Ovary (tissue), 9 donors: Measurements from ENCODE around the gene CD209. TPM values are rescaled to one million over a fixed set of nuclear protein-coding genes. Genes with fewer than 3 reads are reported as not detected.

Source experiments
- DNase-seq, 5 donors: peaks; one replicate each; pipeline ENCODE4 v3.0.0-alpha.2; 2019 to 2020
- H3K27ac ChIP-seq, 2 donors: fragments of 200-600 bp; one replicate each; pipeline versions ENCODE4 v1.5.1 to v1.8.0; 2019 to 2022
- H3K27me3 ChIP-seq: fragments of 200-600 bp; one replicate; pipeline ENCODE4 v1.8.0; 2022
- H3K36me3 ChIP-seq: fragments of 200-600 bp; sonication (generic); one replicate; pipeline ENCODE4 v1.5.1; 2019
- H3K4me1 ChIP-seq: one replicate; pipeline ENCODE4 v1.8.1; 2013; ENCODE audit warnings: mild to moderate bottlenecking, moderate library complexity; ENCODE audit not compliant: insufficient read depth
- H3K4me3 ChIP-seq: fragments of 200-600 bp; sonication (generic); one replicate; pipeline ENCODE4 v1.5.1; 2017
- H3K9me3 ChIP-seq, 2 donors: fragments of 200-600 bp in 1 of 2; sonication (generic) in 1 of 2; one replicate each; pipeline versions ENCODE4 v1.5.1 to v1.8.1; 2013 to 2019; ENCODE audit warnings: mild to moderate bottlenecking in 1 of 2, moderate library complexity in 1 of 2
- CTCF ChIP-seq, 3 donors: fragments of 450-650 bp in 2 of 3; fragments of 200-600 bp in 1 of 3; IDR thresholded peaks; one replicate each; pipeline versions ENCODE4 v1.5.1 to v1.8.0; 2016 to 2022; ENCODE audit warnings: antibody characterized with exemption in 3 of 3, mild to moderate bottlenecking in 1 of 3
- EP300 ChIP-seq: sonication (generic); formaldehyde crosslinking; IDR thresholded peaks from one replicate; pipeline ENCODE4 v1.6.1; 2017; ENCODE audit warnings: antibody characterized with exemption
- POLR2A ChIP-seq: fragments of 450-650 bp; IDR thresholded peaks from one replicate; pipeline ENCODE4 v1.6.1; 2017; ENCODE audit warnings: antibody characterized with exemption, mild to moderate bottlenecking, moderate library complexity
- WGBS, 3 donors: extraction: QIAGEN DNeasy Blood & Tissue Kit in 1 of 3; methylation state at CpG; one replicate each; pipeline versions ENCODE4 v1.1.5 to v1.1.7; 2013 to 2017; 5-methylcytosine and 5-hydroxymethylcytosine counted together
- intact Hi-C, 4 donors: fragments of 100-400 bp; cut with DNase I; formaldehyde crosslinking; loops; one replicate each; pipeline versions ENCODE4 v1.11.0 to v1.15.1; 2022 to 2023
- polyA plus RNA-seq, 2 donors: library from polyadenylated mRNA; stranded (reverse); fragments of 200-250 nt in 1 of 2; fragments of 350-450 nt in 1 of 2; fragmentation: Illumina TruSeq in 1 of 2; extraction: RNeasy Lipid Tissue Mini Kit (QIAGEN cat#74804) in 1 of 2; gene quantifications; one replicate each; pipeline ENCODE4 v1.2.3, GENCODE V29; 2013 to 2014
- total RNA-seq, 7 donors: library from RNA; depleted of rRNA in 2 of 7; stranded (reverse); fragments of >200 nt in 2 of 7; fragmentation: NEBNext Ultra II Directional in 3 of 7; extraction: Animal tissue kit (Norgen Biotek cat#: 25700) in 3 of 7; gene quantifications; one replicate each; pipeline versions ENCODE4 v1.1.0 to v1.2.4, GENCODE V29; 2016 to 2023
- donor health status: DM: no; HTN: no; CAD: no; lungs with moderate emphysema.
- donor health status: DM: no; HTN: no; CAD: no.
- donor health status: Bipolar disorder and iron deficiency.
- donor health status: DM: yes; HTN: yes; CAD: no.
- donor health status: DM: no; HTN: no; CAD: no.
- donor health status: DM: yes; HTN: yes; CAD: no.

The CD209 gene
- total and polyA plus RNA-seq, 9 donors = 0.48 to 26.1 (median 1.7) TPM

- Histone ChIP-seq H3K36me3 (no peaks in the 10 kb centered on the region), H3K4me3 (no peak overlapping the region), H3K27me3 (no peaks in the 10 kb centered on the region), H3K9me3 (no peaks in the 10 kb centered on the region), H3K4me1 (no peaks in the 10 kb centered on the region), H3K27ac (no peak overlapping the region)
- TF ChIP-seq CTCF (IDR thresholded peaks at IDR 0.05) (no peak), EP300 (no peak), POLR2A (no peak)
- intact Hi-C loops = no loop called here
- no peak for DNase-seq
These were observed 55.8 kb downstream of the CD209 start for GRCh38 chr19:7691497-7691896.

GRCh38 chr19:7690779-7691258 is 56.5 kb downstream of the CD209 start:
- Histone ChIP-seq H3K4me1 (no peaks in the 10 kb centered on the region), H3K27me3 (no peaks in the 10 kb centered on the region), H3K36me3 (no peaks in the 10 kb centered on the region), H3K27ac (no peak overlapping the region), H3K4me3 (no peak overlapping the region), H3K9me3 (no peaks in the 10 kb centered on the region)
- intact Hi-C loops = no loop called here
- TF ChIP-seq POLR2A = no peak
- TF ChIP-seq CTCF (IDR thresholded peaks at IDR 0.05) = no peak
- no peak for TF ChIP-seq EP300
- DNase-seq = no peak
- 80 to 89% (median 83%) methylated on average over 8 of the region's 8 CpGs for WGBS, 3 donors

Other genes starting within 250 kb of the CD209 start
- 100 to 1,000 TPM in 2 of 7 donors, 10 to 100 TPM in 5; 55.0 to 112 (median 88.2) TPM for gene ZNF358, start 231.4 kb downstream of the CD209 start, total RNA-seq
- gene ZNF358, start 231.4 kb downstream of the CD209 start, polyA plus RNA-seq = 10 to 100 TPM in 1 of 2 donors, 1 to 10 TPM in 1; 9.2 to 91.7 TPM
- gene MCOLN1, start 224.9 kb downstream of the CD209 start, total RNA-seq = 10 to 100 TPM in 6 of 7 donors, 1 to 10 TPM in 1; 9.2 to 18.9 (median 13.6) TPM
- 10 to 100 TPM in 1 of 2 donors, 1 to 10 TPM in 1; 6.1 to 20.4 TPM for gene MCOLN1, start 224.9 kb downstream of the CD209 start, polyA plus RNA-seq
- 10 to 100 TPM; 31.0 to 69.1 (median 60.1) TPM for gene PNPLA6, start 211.8 kb downstream of the CD209 start, total RNA-seq
- gene PNPLA6, start 211.8 kb downstream of the CD209 start, polyA plus RNA-seq = 10 to 100 TPM; 19.0 to 30.6 TPM
- 1 to 10 TPM in 4 of 7 donors, under 1 TPM in 3; 0.08 to 8.2 (median 1.9) TPM for gene CAMSAP3, start 151.7 kb downstream of the CD209 start, total RNA-seq
- 1 to 10 TPM in 1 of 2 donors, under 1 TPM in 1; 0.57 to 1.4 TPM for gene CAMSAP3, start 151.7 kb downstream of the CD209 start, polyA plus RNA-seq
- 10 to 100 TPM; 39.5 to 71.7 (median 50.8) TPM for gene XAB2, start 118.0 kb downstream of the CD209 start, total RNA-seq
- gene XAB2, start 118.0 kb downstream of the CD209 start, polyA plus RNA-seq = 10 to 100 TPM in 1 of 2 donors, 1 to 10 TPM in 1; 4.2 to 63.0 TPM
- gene PET100, start 117.7 kb downstream of the CD209 start, total RNA-seq = 10 to 100 TPM; 11.9 to 77.8 (median 58.3) TPM
- 10 to 100 TPM; 44.6 to 53.7 TPM for gene PET100, start 117.7 kb downstream of the CD209 start, polyA plus RNA-seq
- under 1 TPM in 2 of 7 donors, not detected in 5; 0.38 to 0.50 TPM for gene PCP2, start 113.8 kb downstream of the CD209 start, total RNA-seq
- gene PCP2, start 113.8 kb downstream of the CD209 start, polyA plus RNA-seq = under 1 TPM in 1 of 2 donors, not detected in 1; 0.40 TPM
- gene STXBP2, start 110.4 kb downstream of the CD209 start, total RNA-seq = 10 to 100 TPM in 4 of 7 donors, 1 to 10 TPM in 3; 4.9 to 35.6 (median 11.4) TPM
- gene STXBP2, start 110.4 kb downstream of the CD209 start, polyA plus RNA-seq = 10 to 100 TPM in 1 of 2 donors, 1 to 10 TPM in 1; 8.2 to 25.0 TPM
- gene RETN, start 78.5 kb downstream of the CD209 start, total RNA-seq = under 1 TPM in 1 of 7 donors, not detected in 6; 0.52 TPM
- under 1 TPM; 0.46 to 0.48 TPM for gene RETN, start 78.5 kb downstream of the CD209 start, polyA plus RNA-seq
- under 1 TPM in 3 of 7 donors, not detected in 4; 0.23 to 0.83 (median 0.27) TPM for gene MCEMP1, start 70.4 kb downstream of the CD209 start, total RNA-seq
- under 1 TPM in 1 of 2 donors, not detected in 1; 0.06 TPM for gene MCEMP1, start 70.4 kb downstream of the CD209 start, polyA plus RNA-seq
- 100 to 1,000 TPM in 1 of 7 donors, 10 to 100 TPM in 6; 44.0 to 111 (median 69.3) TPM for gene TRAPPC5, start 66.7 kb downstream of the CD209 start, total RNA-seq
- gene TRAPPC5, start 66.7 kb downstream of the CD209 start, polyA plus RNA-seq = 10 to 100 TPM in 1 of 2 donors, under 1 TPM in 1; 0.32 to 57.2 TPM
- gene FCER2, start 45.4 kb downstream of the CD209 start, total RNA-seq = under 1 TPM in 1 of 7 donors, not detected in 6; 0.38 TPM
- 1 to 10 TPM in 1 of 2 donors, under 1 TPM in 1; 0.08 to 1.1 TPM for gene FCER2, start 45.4 kb downstream of the CD209 start, polyA plus RNA-seq
- gene CLEC4G, start 15.4 kb downstream of the CD209 start, total RNA-seq = 1 to 10 TPM in 1 of 7 donors, under 1 TPM in 5, not detected in 1; 0.33 to 1.4 (median 0.46) TPM
- gene CLEC4G, start 15.4 kb downstream of the CD209 start, polyA plus RNA-seq = under 1 TPM; 0.27 to 0.71 TPM
- 10 to 100 TPM in 1 of 7 donors, 1 to 10 TPM in 5, under 1 TPM in 1; 0.65 to 19.8 (median 2.9) TPM for gene CLEC4M, start 15.7 kb upstream of the CD209 start, total RNA-seq
- gene CLEC4M, start 15.7 kb upstream of the CD209 start, polyA plus RNA-seq = 1 to 10 TPM; 3.6 to 7.2 TPM
- 10 to 100 TPM in 5 of 7 donors, 1 to 10 TPM in 2; 5.1 to 15.9 (median 13.1) TPM for gene EVI5L, start 82.7 kb upstream of the CD209 start, total RNA-seq
- gene EVI5L, start 82.7 kb upstream of the CD209 start, polyA plus RNA-seq = 10 to 100 TPM in 1 of 2 donors, 1 to 10 TPM in 1; 7.2 to 10.9 TPM
- 1 to 10 TPM in 3 of 7 donors, under 1 TPM in 4; 0.45 to 2.2 (median 0.95) TPM for gene PRR36, start 126.9 kb upstream of the CD209 start, total RNA-seq
- under 1 TPM; 0.05 to 0.27 TPM for gene PRR36, start 126.9 kb upstream of the CD209 start, polyA plus RNA-seq
- 1 to 10 TPM in 1 of 7 donors, under 1 TPM in 4, not detected in 2; 0.10 to 2.1 (median 0.72) TPM for gene LRRC8E, start 141.0 kb upstream of the CD209 start, total RNA-seq
- gene LRRC8E, start 141.0 kb upstream of the CD209 start, polyA plus RNA-seq = under 1 TPM; 0.13 to 0.97 TPM
- 10 to 100 TPM in 5 of 7 donors, 1 to 10 TPM in 2; 9.2 to 35.5 (median 26.3) TPM for gene MAP2K7, start 156.3 kb upstream of the CD209 start, total RNA-seq
- gene MAP2K7, start 156.3 kb upstream of the CD209 start, polyA plus RNA-seq = 10 to 100 TPM in 1 of 2 donors, 1 to 10 TPM in 1; 6.3 to 32.2 TPM
- gene TGFBR3L, start 167.3 kb upstream of the CD209 start, total RNA-seq = 1 to 10 TPM in 2 of 7 donors, not detected in 5; 1.0 to 6.9 TPM
- gene TGFBR3L, start 167.3 kb upstream of the CD209 start, polyA plus RNA-seq = under 1 TPM in 1 of 2 donors, not detected in 1; 0.18 TPM
- 10 to 100 TPM in 6 of 7 donors, 1 to 10 TPM in 1; 8.8 to 26.6 (median 16.3) TPM for gene SNAPC2, start 172.8 kb upstream of the CD209 start, total RNA-seq
- gene SNAPC2, start 172.8 kb upstream of the CD209 start, polyA plus RNA-seq = 10 to 100 TPM in 1 of 2 donors, 1 to 10 TPM in 1; 1.8 to 19.8 TPM
- 10 to 100 TPM in 2 of 7 donors, 1 to 10 TPM in 5; 1.4 to 99.7 (median 6.1) TPM for gene CTXN1, start 178.6 kb upstream of the CD209 start, total RNA-seq
- 1 to 10 TPM in 1 of 2 donors, not detected in 1; 3.3 TPM for gene CTXN1, start 178.6 kb upstream of the CD209 start, polyA plus RNA-seq
- 100 to 1,000 TPM in 1 of 7 donors, 10 to 100 TPM in 6; 43.4 to 110 (median 51.8) TPM for gene TIMM44, start 196.1 kb upstream of the CD209 start, total RNA-seq
- gene TIMM44, start 196.1 kb upstream of the CD209 start, polyA plus RNA-seq = 10 to 100 TPM; 29.8 to 48.4 TPM